WTC11 (cell line): ENCODE data around the gene CD44.

Experiments
- JUN ChIP-seq: sonication (generic); formaldehyde crosslinking; IDR thresholded peaks from 2 replicates; pipeline ENCODE4 v1.8.0; 2023; ENCODE audit warnings: mild to moderate bottlenecking, missing genetic modification reagents
- NFYB ChIP-seq: sonication (generic); formaldehyde crosslinking; conservative IDR thresholded peaks from 2 replicates; pipeline ENCODE4 v1.8.0; 2022; ENCODE audit warnings: low read depth, missing genetic modification reagents
- ZNF317 ChIP-seq: sonication (generic); formaldehyde crosslinking; IDR thresholded peaks from 2 replicates; pipeline ENCODE4 v1.8.1; 2023; ENCODE audit warnings: low read depth, mild to moderate bottlenecking, moderate library complexity, missing genetic modification reagents, borderline replicate concordance
- TF ChIP-seq, protein P1 (sequence below): fragments of 200-600 bp; IDR thresholded peaks from 2 replicates; pipeline ENCODE4 v1.8.0; 2022; ENCODE audit warnings: antibody characterized with exemption
- TF ChIP-seq, protein P2 (sequence below): sonication (generic); formaldehyde crosslinking; IDR thresholded peaks from 2 replicates; pipeline ENCODE4 v1.8.0; 2023; ENCODE audit warnings: missing genetic modification reagents

DNA sequence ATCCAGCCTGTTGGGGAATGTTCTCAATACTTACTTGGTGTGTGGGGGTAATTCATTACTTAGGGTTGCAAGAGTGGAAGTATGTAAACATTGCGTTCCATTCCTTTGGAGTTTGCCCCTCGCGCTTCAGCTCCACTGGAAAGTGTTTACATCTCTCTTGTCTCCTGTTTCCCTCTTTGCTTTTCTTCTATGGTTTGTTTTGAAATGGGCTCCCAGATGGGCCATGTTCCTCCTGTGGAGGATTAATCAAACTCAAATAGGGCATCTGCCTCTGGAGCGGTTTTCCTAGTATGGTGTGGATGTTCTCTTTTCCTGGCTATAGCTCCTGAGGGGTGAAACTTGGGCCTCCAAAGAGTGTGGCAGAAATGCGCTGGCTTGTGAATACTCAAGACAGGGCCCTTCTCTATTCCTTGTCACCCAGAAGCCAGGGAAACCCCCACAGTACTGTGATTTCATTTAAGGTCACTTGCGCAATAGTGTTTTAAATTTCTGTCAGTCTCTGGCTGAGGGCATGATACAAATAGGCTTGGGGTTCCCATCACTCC, 51.9 kb downstream of the CD44 start:
- TF ChIP-seq, protein P1, sequence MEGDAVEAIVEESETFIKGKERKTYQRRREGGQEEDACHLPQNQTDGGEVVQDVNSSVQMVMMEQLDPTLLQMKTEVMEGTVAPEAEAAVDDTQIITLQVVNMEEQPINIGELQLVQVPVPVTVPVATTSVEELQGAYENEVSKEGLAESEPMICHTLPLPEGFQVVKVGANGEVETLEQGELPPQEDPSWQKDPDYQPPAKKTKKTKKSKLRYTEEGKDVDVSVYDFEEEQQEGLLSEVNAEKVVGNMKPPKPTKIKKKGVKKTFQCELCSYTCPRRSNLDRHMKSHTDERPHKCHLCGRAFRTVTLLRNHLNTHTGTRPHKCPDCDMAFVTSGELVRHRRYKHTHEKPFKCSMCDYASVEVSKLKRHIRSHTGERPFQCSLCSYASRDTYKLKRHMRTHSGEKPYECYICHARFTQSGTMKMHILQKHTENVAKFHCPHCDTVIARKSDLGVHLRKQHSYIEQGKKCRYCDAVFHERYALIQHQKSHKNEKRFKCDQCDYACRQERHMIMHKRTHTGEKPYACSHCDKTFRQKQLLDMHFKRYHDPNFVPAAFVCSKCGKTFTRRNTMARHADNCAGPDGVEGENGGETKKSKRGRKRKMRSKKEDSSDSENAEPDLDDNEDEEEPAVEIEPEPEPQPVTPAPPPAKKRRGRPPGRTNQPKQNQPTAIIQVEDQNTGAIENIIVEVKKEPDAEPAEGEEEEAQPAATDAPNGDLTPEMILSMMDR: no peak
- TF ChIP-seq JUN (CRISPR knock-in tag): no peak
- no peak for TF ChIP-seq NFYB
- TF ChIP-seq, protein P2, sequence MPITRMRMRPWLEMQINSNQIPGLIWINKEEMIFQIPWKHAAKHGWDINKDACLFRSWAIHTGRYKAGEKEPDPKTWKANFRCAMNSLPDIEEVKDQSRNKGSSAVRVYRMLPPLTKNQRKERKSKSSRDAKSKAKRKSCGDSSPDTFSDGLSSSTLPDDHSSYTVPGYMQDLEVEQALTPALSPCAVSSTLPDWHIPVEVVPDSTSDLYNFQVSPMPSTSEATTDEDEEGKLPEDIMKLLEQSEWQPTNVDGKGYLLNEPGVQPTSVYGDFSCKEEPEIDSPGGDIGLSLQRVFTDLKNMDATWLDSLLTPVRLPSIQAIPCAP (CRISPR knock-in tag): no peak
- no peak for TF ChIP-seq ZNF317 (CRISPR knock-in tag)
